Activated CD4-positive, alpha-beta T cell treated with anti-CD3 and anti-CD28 coated beads, Interleukin-2, amount 50 U/mL, for 48 hours (primary cell): Measurements from ENCODE around the gene PDE9A.

Experiments used
- DNase-seq, 2 experiments: peaks; one replicate each; pipeline ENCODE4 v3.0.0-alpha.2; 2020

Gene PDE9A

GRCh38 chr21:42744520-42745445 is 91.4 kb downstream of the PDE9A start:
- no peak for DNase-seq

- DNase-seq = no peak
Observed at GRCh38 chr21:42745511-42746239, 92.3 kb downstream of the PDE9A start.

GRCh38 chr21:42746240-42746592 is 92.8 kb downstream of the PDE9A start:
- peak in 1 of 2 experiments; percentile 7 for DNase-seq

DNA sequence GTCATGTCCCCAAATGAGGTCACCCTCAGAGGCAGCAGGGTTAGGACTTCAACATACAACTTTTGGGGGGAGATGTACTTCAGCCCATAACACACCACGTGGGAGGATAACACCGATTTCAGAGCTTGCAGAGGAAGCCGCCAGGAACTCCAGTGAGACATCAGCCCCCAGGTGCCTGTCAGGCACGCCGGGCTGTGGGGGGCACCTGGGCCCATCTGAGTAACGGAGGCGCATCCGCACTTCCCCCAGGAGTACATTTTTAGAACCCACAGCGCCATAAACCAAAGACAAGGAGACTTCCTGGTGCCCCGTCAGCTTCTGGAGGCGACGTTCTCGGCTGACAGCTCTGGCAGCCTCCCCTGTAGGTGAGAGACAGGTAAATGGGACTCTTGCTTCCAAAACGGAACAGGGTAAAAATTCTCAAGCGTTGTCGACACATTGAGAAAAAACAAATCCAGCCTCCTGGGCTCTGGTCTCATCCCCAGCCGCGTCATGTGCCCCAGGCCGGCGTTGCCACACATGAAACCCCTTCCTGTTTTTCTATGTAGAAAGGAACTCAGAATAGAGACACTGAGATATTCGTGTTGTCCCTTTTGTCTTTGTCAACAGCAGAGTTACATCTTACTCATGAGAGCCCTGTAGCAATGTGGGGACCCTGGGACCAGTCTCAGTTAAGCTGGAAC is 93.3 kb downstream of the PDE9A start:
- peak; percentile 27 to 41 for DNase-seq

DNA sequence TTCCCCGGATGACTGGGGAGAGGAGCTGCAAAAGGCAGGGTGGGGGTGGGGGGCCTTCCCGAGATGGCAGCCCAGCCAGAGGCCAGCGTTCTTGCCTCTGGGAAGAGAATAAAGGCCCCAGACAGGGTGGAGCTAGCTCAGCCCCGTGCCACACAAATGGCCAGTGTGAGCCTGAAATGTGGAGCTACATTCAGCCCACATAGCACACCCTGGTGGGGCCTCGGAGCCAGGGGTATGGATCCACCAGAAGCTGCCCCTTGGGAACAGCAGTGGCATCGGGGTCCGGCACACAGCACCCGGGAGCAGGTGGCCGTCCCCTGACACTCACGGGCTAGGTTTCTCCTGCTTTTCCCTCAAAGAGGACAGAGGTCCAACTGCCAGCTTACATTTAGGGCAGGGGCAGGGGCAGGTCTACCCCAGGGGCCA is 93.9 kb downstream of the PDE9A start:
- no peak for DNase-seq

DNA sequence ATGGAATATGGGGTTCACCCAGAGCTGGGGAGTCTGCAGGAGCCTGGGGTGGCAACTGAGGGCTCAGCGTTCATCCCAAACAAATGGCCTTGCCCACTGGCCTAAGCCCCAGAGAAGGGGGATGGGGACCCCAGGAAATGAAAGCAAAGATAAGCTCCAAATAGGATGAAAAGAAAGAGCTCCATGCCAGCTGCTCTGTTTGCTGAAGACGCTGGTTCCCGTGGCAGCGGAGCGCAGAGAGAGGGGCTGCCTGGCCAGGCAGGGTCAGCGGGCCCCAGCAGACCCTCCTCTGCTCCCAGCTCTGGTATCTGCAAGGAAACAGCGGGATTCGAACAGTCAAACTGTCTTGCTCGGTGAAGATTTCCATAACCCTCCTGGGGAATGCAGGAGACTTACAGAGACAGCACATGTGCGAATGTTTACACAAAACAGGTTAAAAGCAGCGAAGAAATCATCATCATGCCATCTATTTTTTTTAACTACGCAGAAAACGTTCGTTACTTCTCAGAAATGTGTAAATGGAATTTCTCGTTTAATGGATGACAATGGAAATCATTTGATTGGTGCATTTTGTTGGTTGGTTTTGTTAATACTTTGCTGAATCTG is 94.4 kb downstream of the PDE9A start:
- no peak for DNase-seq

DNA sequence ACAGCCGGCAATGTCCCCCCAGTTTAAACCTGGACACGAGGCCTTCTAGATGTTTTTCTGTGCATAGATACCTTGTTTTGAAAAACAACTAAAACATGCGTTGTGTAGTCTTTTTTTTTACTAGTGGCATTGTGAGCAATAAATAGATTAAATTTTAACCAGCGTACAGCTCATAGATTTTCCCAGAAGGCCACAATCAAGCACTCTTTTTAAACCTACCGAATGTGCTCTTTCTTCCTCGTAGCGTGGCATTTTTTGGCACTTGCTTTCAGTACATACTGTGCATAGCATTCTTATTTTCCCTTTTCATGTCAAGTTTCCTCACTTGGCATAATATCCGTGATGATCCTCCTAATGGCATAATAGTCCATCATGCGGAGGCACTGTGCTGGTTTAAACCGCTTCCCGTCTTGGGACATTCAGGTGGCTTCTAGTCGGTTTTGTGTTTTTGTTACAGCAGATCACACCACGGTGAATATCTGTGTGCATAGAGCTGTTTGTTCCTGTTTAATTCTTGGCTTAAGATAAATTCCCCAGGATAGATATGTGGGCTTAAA is 95.3 kb downstream of the PDE9A start:
- no peak for DNase-seq

DNA sequence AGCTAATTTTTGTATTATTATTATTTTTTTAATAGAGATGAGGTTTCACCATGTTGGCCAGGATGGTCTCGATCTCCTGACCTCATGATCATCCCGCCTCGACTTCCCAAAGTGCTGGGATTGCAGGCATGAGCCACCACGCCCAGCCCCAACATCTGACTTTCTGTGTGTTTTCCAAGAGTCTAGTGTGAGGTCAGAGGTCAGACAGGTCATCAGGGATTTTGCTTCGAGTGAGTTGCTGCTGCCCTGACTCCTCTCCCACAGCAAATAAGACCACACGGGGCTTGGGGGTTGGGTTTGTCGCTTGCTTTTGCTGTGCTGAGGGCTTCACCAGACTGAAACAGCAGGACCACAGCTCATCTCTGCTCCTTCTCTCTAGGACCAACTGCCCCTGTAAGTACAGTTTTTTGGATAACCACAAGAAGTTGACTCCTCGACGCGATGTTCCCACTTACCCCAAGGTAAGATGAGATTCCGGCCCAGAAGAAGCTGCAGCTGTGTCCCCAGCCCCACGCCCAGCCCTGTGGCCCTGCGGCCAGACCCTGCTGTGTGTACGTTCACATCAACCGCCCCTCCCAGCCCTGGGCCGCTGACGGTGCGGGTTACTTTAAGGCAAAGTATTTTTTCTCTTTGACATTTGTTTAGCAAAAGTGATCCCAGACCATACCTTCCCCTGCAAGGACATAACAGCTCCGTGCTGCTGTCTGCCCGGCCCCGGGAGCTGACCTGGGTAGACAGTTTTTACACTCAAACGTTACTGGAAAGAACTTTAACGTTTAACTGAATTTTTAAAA is 97.5 kb downstream of the PDE9A start:
- no peak for DNase-seq

- DNase-seq = no peak
Observed at GRCh38 chr21:42751866-42752265, 98.4 kb downstream of the PDE9A start.

DNA sequence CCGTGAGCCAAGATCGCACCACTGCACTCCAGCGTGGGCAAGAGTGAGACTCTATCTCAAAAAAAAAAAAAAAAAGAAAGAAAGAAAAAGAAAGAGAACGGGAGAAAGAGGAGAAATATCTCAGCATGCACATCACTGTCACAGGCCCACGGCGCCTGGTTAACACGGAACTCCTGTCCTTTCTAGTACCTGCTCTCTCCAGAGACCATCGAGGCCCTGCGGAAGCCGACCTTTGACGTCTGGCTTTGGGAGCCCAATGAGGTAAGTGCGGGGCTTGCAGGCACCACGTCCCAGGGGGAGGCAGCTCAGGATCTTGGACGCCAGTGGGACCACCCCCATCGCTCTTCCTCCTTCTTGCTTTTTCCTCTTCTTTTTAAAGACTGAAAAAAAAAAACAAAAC is 100.4 kb downstream of the PDE9A start:
- no peak for DNase-seq

DNA sequence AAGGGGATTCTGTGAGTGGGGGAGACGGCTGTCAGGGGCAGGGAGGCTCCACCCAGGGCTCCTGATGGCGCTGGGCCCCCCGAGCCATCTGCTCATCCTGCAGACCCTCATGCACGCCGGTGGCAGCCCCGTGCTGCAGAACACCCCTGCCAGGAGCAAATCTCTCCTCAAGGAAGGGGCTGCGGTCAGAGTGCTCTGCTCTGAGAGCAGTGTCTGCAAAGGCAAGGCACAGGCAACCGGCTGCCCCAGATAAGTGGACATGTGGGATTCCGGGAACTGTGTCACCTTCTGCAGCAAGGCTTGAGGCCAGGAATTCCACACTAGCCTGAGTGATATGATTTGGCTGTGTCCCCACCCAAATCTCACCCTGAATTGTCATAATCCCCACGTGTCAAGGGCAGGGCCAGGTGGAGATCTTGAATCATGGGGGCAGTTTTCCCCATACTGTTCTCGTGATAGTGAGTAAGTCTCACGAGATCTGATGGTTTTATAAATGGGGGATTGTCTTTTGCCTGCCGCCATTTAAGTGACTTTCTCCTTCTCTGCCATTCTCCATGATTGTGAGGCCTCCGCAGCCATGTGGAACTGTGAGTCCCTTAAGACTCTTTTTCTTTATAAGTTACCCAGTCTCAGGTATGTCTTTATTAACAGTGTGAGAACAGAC is 101.0 kb downstream of the PDE9A start:
- DNase-seq = no peak

- no peak for DNase-seq
Observed at GRCh38 chr21:42755031-42755665, 101.7 kb downstream of the PDE9A start.

- DNase-seq = no peak
Observed at GRCh38 chr21:42755766-42756579, 102.6 kb downstream of the PDE9A start.

- DNase-seq = no peak
Observed at GRCh38 chr21:42756580-42757250, 103.3 kb downstream of the PDE9A start.

DNA sequence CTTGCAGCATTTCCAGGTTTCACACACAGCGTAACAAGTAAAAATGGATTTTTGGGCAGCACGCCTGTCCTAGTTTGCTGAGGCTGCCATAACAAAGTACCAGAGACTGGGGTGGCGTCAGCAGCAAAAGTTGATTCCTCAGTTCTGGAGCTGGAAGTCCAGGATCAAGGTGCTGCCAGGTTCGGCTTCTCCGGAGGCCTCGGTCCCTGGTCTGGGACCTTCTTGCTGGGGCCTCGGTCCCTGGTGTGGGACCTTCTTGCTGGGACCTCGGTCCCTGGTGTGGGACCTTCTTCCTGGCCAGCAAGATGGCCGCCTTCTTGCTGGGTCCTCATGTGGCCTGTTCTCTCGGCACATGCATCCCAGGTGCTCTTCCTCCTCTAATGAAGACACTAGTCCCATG is 104.0 kb downstream of the PDE9A start:
- DNase-seq = no peak

DNA sequence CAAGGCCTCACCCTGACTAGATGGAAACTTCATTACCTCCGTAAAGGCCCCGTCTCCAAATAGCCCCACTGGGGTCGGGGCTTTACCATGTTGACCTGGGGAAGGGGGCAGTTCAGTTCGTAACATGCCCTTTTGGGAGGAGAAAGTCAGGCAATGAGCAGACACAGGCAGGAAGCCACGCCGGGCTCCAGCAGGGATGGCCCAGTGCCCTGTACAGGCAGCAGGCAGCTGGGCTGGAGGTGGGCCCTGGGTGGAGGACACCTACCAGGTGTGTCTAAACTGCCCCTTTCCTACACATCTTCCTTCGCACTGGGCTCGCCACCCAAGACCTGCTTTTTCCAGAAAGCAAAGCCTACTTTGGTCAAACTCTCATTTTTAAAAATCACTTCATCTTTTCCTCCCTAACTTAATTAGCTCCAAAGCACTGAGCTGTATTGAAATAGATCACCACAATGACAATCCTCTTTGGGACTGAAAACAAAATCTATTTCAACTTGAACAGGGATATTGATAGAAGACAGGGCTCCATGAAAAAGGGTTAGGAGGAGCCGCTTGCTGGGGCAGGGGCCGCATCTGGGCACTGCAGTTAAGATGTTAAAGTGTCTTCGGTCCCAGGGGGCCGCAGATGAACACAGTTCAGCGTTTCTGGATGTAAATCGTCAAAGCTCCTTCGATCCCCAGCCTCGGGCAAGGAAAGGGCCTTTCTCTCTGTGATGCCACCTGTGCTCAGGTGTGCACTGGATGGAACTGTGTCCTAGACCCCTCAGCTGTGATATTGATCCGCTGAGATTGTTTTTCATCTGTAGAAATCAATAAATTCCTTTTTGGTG is 104.6 kb downstream of the PDE9A start:
- no peak for DNase-seq

DNA sequence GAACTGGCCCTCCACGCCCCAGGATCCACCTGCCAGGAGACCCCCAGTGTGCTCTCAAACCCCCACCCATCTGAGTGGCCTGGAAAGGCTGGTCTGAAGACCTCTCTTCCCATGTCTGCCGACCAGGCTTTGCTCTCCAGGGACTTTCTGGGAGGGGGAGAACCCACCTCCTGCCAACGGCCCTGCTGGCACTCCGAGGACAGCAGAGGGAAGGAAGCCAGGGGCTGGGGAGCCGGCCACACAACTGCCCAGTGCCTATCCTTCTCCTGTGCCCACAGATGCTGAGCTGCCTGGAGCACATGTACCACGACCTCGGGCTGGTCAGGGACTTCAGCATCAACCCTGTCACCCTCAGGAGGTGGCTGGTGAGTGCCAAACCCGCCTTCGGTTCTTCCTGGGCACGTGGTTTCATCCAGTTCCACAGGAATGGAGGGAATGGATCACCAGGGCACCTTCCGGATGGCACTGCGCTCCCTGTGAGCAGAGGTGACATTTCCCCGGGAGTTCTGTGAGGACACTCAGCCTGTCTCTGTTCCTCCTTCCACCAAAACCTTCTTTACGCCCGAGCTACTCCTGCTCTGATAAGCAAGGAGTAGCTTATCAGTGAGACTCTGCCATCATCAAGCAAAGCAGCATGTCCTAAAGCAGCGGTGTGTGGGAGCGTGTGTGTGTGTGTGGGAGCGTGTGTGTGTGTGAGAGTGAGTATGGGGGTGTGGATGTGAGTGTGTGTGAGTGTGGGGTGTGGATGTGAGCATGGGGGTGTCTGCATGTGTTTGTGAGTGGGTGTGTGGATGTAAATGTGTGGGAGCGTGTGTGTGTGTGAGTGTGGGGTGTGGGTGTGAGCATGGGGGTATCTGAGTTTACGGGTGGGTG is 105.5 kb downstream of the PDE9A start:
- DNase-seq = no peak

DNA sequence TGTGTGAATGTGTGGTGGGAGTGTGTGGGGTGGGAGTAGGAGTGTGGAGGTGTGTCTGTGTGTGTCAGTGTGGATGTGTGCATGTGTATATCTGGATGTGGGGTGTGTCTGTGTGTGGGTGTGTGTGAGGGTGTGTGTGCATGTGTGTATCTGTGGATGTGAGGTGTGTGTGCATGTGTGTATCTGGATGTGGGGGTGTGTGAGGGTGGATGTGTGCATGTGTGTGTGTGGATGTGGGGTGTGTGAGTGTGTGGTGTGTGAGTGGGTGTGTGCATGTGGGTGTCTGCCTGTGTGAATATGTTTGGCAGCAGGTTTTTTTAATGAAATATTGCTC is 106.1 kb downstream of the PDE9A start:
- no peak for DNase-seq
